Measurements from ENCODE around the gene LPP. TPM values are rescaled to one million over a fixed set of nuclear protein-coding genes. Genes with fewer than 3 reads are reported as not detected.

Gene LPP
- total and polyA plus RNA-seq, 2 donors (not counting 1 experiment from before 2014, with no cell fraction given): 7.6 to 81.7 TPM

DNA sequence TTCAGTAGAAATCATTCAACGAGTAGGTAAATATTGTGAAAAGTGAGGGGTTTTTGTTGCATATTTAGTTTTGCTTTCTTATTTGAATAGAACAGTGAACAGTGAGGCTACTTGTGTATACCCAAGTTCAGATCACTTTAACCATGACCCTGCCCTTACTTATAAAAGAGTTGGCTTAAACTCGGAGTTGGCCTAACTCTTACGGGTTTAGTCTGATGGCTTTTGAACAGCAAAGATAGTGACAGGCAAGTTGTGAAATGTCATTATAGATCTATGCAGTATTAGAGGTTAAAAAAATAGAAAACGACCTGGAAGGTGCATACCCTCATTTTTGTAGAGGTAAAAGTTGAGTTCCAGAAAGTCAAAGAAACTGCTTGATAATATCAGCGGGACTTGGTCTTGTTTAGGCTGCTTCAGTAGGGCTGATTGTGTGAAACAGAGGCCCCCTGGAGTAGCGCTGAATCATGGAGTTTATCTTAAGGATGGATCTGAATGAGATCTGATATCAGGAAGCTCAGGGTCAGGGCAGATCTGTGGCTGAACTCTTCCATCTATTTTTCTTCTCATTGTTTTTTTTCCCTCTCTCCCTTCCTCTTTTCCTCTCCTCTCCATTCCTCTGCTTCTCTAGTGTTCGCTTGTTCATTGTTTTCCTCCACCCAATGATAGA lies 359.8 kb downstream of the LPP start:
- CTCF ChIA-PET: no interaction called here
- no peaks in the 10 kb centered on the region for H3K9me3 Mint-ChIP-seq (ENCODE audit: insufficient read depth)
- Histone ChIP-seq H3K27ac (ENCODE audit: low read length in 2 of 2) (no peak overlapping the region), H3K4me3 (ENCODE audit: control extremely low read depth in 1 of 5, extremely low read depth in 1 of 5, insufficient read depth in 1 of 5, low read depth in 2 of 5, low read length in 4 of 5) (no peak overlapping the region), H3K27me3 (replicated peaks in 1 of 4; ENCODE audit: control extremely low read depth in 1 of 4, control insufficient read depth in 3 of 4, insufficient read depth in 4 of 4, low read length in 3 of 4) (no peaks in the 10 kb centered on the region), H3K9ac (ENCODE audit: low read length) (no peak overlapping the region), H3K4me2 (replicated peaks; ENCODE audit: low read depth, low read length, poor library complexity, severe bottlenecking) (no peak overlapping the region), H3K79me2 (ENCODE audit: control insufficient read depth, insufficient read depth, low read length) (peaks cover 13% of the 10 kb centered on the region), H3K9me3 (ENCODE audit: control extremely low read depth in 1 of 3, control insufficient read depth in 2 of 3, insufficient read depth in 1 of 3, low read length in 2 of 3) (no peaks in the 10 kb centered on the region), H3K36me3 (replicated peaks in 1 of 2; ENCODE audit: control extremely low read depth in 1 of 2, control insufficient read depth in 1 of 2, extremely low read depth in 1 of 2, insufficient read depth in 2 of 2, low read length in 1 of 2) (no peaks in the 10 kb centered on the region), H3K4me1 (ENCODE audit: control insufficient read depth in 2 of 2, insufficient read depth in 2 of 2, low read length in 2 of 2) (no peaks in the 10 kb centered on the region), H4K20me1 (ENCODE audit: control insufficient read depth, insufficient read depth, low read length, poor library complexity, severe bottlenecking) (no peaks in the 10 kb centered on the region), H2AFZ (ENCODE audit: insufficient read depth, low read depth, low read length, poor library complexity, severe bottlenecking) (no peak overlapping the region)
- POLR2A ChIA-PET: no interaction called here
- no peak for DNase-seq
- H3K27ac Mint-ChIP-seq: no peak overlapping the region
- peaks cover 10% of the 10 kb centered on the region for H3K4me1 Mint-ChIP-seq
- 100% methylated on average over 2 of the region's 7 CpGs for WGBS (ENCODE audit: insufficient coverage)
- ATAC-seq (ENCODE audit: low read depth): no peak
- intact Hi-C loops (cut with micrococcal nuclease): loop anchor here (10.0 kb wide), 1 partner anchor 51 kb away; no protein-coding TSS in a partner anchor
- no peaks in the 10 kb centered on the region for H3K27me3 Mint-ChIP-seq
- no peak overlapping the region for H3K4me3 Mint-ChIP-seq
- TF ChIP-seq EZH2 (IDR thresholded peaks at IDR 0.05; ENCODE audit: borderline replicate concordance, insufficient read depth, low read depth, low read length, poor library complexity, severe bottlenecking): no peak
- TF ChIP-seq, protein P1, sequence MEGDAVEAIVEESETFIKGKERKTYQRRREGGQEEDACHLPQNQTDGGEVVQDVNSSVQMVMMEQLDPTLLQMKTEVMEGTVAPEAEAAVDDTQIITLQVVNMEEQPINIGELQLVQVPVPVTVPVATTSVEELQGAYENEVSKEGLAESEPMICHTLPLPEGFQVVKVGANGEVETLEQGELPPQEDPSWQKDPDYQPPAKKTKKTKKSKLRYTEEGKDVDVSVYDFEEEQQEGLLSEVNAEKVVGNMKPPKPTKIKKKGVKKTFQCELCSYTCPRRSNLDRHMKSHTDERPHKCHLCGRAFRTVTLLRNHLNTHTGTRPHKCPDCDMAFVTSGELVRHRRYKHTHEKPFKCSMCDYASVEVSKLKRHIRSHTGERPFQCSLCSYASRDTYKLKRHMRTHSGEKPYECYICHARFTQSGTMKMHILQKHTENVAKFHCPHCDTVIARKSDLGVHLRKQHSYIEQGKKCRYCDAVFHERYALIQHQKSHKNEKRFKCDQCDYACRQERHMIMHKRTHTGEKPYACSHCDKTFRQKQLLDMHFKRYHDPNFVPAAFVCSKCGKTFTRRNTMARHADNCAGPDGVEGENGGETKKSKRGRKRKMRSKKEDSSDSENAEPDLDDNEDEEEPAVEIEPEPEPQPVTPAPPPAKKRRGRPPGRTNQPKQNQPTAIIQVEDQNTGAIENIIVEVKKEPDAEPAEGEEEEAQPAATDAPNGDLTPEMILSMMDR (IDR thresholded peaks at IDR 0.05): no peak

DNA sequence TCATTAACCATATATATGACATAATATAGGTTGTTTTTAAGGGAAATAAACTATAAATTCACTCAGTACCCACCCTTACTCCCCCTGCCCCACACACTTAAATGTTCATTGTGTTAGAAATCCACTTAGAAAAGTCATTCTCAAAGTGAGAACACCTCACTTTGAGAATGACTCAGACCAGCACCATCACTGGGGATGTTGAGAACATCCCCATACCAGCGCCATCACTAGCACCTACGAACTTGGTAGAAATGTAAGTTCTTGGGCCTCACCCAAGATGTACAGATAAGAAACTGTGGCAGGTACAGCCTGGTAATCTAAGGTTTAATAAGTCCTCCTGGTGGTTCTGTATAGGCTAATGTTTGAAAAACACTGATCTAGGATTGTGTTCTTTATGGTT lies 362.6 kb downstream of the LPP start:
- CTCF ChIA-PET: interaction anchor here (1.5 kb wide), 1 partner anchor 13 kb away, joined by 3 read pairs; no protein-coding TSS in a partner anchor
- peaks cover 10% of the 10 kb centered on the region for H3K79me2 ChIP-seq (ENCODE audit: control insufficient read depth, insufficient read depth, low read length)
- H3K27ac ChIP-seq (ENCODE audit: low read length in 2 of 2): no peak overlapping the region
- no peaks in the 10 kb centered on the region for H3K9me3 ChIP-seq (ENCODE audit: control extremely low read depth in 1 of 3, control insufficient read depth in 2 of 3, insufficient read depth in 1 of 3, low read length in 2 of 3)
- Mint-ChIP-seq H3K4me1 (peaks cover 10% of the 10 kb centered on the region), H3K27me3 (no peaks in the 10 kb centered on the region), H3K4me3 (no peak overlapping the region), H3K9me3 (ENCODE audit: insufficient read depth) (no peaks in the 10 kb centered on the region), H3K27ac (no peak overlapping the region)
- DNase-seq (no peak), ATAC-seq (ENCODE audit: low read depth) (no peak)
- no peak overlapping the region for H3K4me2 ChIP-seq (replicated peaks; ENCODE audit: low read depth, low read length, poor library complexity, severe bottlenecking)
- POLR2A ChIA-PET: no interaction called here
- intact Hi-C loops (cut with micrococcal nuclease): loop anchor here (10.0 kb wide), 1 partner anchor 48 kb away; no protein-coding TSS in a partner anchor
- H3K4me3 ChIP-seq (ENCODE audit: control extremely low read depth in 1 of 5, extremely low read depth in 1 of 5, insufficient read depth in 1 of 5, low read depth in 2 of 5, low read length in 4 of 5): no peak overlapping the region
- H4K20me1 ChIP-seq (ENCODE audit: control insufficient read depth, insufficient read depth, low read length, poor library complexity, severe bottlenecking): no peaks in the 10 kb centered on the region
- no peak overlapping the region for H2AFZ ChIP-seq (ENCODE audit: insufficient read depth, low read depth, low read length, poor library complexity, severe bottlenecking)
- TF ChIP-seq EZH2 (IDR thresholded peaks at IDR 0.05; ENCODE audit: borderline replicate concordance, insufficient read depth, low read depth, low read length, poor library complexity, severe bottlenecking): no peak
- TF ChIP-seq, protein P1 (IDR thresholded peaks at IDR 0.05): no peak
- H3K9ac ChIP-seq (ENCODE audit: low read length): no peak overlapping the region
- H3K27me3 ChIP-seq (replicated peaks in 1 of 4; ENCODE audit: control extremely low read depth in 1 of 4, control insufficient read depth in 3 of 4, insufficient read depth in 4 of 4, low read length in 3 of 4): no peaks in the 10 kb centered on the region
- no peaks in the 10 kb centered on the region for H3K36me3 ChIP-seq (replicated peaks in 1 of 2; ENCODE audit: control extremely low read depth in 1 of 2, control insufficient read depth in 1 of 2, extremely low read depth in 1 of 2, insufficient read depth in 2 of 2, low read length in 1 of 2)
- WGBS (ENCODE audit: insufficient coverage): no CpG with 5 or more reads among the region's 2 CpGs
- H3K4me1 ChIP-seq (ENCODE audit: control insufficient read depth in 2 of 2, insufficient read depth in 2 of 2, low read length in 2 of 2): no peaks in the 10 kb centered on the region
